HTR-8/SVneo (cell line): ENCODE data around the gene JMJD1C.
"Not testable (repeated sequence)": the region's sequence is repeated elsewhere in the genome, so short reads cannot be mapped to it uniquely, and the experiment has no call there.

Source experiments
- DNase-seq: peaks from one replicate; pipeline ENCODE4 v3.0.0; 2011; ENCODE audit warnings: low spot score, mixed read lengths; ENCODE audit not compliant: insufficient read length
- FAIRE-seq: peaks from 2 replicates; lab custom pipeline; 2011; peaks lifted over from hg19 to GRCh38; lab: Jason Lieb, UNC

The JMJD1C gene, protein sequence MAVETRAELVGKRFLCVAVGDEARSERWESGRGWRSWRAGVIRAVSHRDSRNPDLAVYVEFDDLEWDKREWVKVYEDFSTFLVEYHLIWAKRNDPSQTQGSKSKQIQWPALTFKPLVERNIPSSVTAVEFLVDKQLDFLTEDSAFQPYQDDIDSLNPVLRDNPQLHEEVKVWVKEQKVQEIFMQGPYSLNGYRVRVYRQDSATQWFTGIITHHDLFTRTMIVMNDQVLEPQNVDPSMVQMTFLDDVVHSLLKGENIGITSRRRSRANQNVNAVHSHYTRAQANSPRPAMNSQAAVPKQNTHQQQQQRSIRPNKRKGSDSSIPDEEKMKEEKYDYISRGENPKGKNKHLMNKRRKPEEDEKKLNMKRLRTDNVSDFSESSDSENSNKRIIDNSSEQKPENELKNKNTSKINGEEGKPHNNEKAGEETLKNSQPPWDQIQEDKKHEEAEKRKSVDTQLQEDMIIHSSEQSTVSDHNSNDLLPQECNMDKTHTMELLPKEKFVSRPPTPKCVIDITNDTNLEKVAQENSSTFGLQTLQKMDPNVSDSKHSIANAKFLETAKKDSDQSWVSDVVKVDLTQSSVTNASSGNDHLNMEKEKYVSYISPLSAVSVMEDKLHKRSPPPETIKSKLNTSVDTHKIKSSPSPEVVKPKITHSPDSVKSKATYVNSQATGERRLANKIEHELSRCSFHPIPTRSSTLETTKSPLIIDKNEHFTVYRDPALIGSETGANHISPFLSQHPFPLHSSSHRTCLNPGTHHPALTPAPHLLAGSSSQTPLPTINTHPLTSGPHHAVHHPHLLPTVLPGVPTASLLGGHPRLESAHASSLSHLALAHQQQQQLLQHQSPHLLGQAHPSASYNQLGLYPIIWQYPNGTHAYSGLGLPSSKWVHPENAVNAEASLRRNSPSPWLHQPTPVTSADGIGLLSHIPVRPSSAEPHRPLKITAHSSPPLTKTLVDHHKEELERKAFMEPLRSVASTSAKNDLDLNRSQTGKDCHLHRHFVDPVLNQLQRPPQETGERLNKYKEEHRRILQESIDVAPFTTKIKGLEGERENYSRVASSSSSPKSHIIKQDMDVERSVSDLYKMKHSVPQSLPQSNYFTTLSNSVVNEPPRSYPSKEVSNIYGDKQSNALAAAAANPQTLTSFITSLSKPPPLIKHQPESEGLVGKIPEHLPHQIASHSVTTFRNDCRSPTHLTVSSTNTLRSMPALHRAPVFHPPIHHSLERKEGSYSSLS (N-terminal part only)

DNA sequence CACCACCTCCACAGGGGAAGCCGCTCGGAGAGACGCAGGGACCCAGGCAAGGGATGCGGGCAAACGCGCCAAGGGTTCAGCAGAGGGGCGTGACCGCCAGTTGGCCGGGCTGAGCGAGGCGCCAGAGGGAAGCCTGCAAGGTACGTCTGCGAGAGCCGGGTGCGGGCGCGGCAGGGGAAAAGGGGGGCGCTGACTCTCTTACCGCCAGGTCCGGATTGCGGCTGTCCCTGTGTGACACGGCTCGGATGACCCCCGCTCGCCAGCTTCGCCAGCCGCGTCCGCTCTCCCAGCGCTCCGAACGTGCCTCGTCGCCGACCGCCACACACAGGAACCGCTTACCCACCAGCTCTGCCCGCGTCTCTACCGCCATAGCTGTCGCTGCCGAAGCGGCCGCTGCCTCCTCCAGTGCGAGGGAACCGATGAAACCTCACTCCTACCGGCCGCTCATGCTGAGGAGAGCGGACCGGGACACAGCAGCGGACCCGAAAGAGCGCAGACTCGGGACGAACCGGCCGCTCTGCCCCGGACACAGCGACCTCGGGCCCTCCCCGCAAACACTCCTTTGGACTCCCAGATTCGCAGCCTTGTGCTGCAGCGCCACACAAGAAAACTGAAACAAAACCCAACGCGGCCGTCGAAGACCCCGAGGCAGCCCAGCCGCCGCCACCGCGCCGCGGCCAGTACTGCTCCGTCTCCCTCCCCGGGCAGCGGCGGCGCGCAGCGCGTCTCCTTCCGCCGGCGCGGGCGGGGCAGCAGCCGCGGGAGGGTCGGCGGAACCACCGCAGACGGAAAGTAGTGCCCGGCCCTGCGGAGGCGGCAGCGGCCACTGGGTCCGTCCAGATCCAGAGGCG, at the start of gene JMJD1C:
JMJD1C (minus strand) TSS at position 685 of the 851 bp plus-strand sequence; CDS start at position 370, 315 bp downstream.
- FAIRE-seq (peak; percentile 86), DNase-seq (peak; percentile 71)

DNA sequence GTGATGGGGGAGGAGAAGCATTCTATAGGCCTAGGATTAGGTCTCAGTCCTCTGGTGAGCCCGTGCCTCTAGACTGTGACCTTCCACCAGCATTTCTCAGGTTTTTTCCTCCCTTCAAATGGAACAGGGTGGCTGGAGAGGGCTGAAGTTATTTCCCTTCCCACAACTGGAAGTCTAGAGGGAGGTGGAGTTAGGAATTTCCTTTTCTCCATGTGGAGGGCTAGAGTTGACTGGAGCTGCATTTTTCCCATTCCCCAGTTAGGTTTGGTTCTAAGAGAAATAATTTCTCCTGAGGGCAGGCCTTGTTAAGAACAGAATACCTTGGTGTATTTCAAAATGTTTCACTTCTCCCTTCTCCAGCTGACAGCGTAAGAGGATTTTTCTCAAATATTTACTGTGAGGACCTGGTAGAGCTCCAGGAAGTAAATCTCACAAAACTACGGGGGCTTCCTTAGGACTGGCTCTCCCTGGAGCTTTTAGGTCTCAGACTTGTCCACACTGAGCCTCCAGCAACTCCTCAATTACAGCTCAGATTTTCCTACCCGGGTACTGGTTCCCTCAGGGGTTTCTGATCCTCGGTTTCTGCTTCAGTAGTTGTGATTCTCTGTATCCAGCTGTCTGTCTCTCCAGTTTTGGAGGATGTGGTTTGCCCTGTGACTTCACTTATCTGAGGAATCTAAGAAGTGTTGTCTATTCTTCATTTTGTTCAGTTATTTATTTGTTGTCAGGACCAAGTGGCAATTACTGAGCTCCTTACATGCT, 49.4 kb upstream of the JMJD1C start:
- FAIRE-seq, result no peak
- DNase-seq, result peak; percentile 32

DNA sequence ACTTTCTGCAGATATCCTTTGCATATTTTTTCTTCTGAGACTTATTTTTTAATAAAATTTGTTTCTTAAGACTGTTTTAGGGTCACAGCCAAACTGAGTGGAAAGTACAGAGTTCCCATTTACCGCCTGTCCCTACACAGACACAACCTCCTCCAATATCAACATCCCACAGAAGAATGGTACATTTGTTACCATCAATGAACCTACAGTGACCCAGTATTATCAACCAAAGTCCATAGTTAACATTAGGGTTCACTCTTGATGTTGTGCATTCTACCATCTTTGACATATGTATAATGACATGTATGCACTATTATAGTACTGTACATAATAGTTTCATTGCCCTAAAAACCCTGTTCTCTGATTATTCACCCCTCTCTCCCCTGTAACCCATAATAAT, 40.8 kb upstream of the JMJD1C start:
- no peak for FAIRE-seq
- no peak for DNase-seq

DNA sequence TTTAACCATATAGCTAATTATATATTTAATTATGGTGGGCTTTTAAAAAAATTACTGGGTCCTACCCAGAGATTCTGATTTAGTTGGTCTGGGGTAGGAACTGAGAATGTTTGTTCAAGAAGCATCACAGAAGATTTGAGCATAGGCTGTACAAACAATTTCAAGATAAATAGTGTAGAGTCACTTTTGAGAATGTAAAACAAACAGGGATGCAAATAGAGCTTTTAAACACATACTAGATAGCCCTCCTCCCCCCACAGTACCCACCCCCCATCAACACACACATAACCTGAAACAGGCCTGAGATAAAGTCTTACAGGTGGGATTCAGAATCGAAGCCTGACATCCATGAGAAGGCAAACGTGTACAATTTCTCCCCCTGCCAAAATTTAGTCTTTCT, 39.8 kb upstream of the JMJD1C start:
- FAIRE-seq, result no peak
- no peak for DNase-seq

DNA sequence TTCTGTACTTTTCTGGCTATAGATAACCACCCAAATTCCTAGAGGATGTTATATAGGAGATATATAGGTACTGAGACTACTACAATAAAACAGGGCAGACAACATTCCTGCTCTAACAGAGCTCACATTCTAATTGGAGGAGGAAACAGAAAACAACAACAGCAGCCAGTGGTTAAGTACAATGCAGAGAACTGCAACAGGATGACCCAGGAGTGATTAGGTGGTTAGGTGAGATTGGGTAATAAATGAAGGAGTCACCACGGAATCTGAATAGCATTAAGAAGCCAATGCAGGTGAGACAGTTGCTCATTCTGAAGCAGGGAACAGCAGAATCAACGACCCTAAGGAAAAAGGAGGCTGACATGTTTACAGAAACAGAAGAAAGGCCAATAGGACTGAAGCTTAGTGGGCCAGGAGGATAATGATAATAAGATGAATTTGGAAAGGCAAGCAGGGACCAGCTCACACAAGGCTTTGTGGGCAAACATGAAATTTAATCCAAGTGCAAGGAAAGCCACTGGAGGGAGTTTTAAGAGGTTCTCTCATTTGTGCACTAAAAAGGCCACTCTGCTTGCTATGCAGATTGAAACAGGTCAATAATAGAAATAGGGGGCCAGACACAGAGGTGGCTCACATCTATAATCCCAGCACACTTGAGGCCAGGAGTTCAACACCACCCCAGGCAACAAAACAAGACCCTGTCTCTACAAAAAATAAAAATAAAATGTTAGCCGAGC, 38.5 kb upstream of the JMJD1C start:
- FAIRE-seq, result no peak
- no peak for DNase-seq

DNA sequence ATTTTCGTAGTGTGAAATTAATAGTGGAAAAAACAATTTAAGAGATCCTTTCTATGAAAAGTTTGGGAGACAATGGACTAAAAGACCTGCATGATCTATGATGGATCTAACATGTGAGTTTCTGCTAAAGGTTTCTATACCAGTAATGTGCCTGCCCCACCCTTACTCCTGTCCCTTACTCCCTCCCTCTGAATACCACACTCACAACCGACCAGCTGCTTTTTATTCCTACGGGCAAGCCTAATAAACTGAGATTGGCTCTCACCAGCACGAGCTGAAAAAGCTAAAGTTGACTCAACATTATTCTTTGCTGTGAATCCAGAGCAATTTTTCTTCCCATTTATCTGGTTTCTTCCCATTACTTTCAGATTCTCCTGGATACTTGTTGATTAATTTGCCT, 37.6 kb upstream of the JMJD1C start:
- DNase-seq (no peak), FAIRE-seq (no peak)

DNA sequence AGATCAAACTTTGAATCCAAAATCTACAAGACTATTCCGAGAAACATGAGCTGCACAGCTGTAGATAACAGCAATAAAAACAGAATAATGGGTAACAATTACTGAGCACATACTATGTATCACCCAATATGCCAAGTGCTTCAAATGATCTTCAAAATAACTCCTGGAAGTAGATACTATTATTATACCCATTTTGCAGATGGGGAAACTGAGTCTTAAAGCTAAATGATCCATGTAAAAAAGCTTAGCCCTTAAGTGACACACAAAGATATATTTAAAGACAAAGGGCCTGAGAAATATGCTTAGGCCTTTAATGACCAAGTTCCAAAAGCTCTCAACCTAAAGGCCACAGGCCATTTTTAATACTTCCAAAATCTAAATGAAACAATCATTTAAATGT, 37.1 kb upstream of the JMJD1C start:
- DNase-seq, result no peak
- FAIRE-seq, result no peak

DNA sequence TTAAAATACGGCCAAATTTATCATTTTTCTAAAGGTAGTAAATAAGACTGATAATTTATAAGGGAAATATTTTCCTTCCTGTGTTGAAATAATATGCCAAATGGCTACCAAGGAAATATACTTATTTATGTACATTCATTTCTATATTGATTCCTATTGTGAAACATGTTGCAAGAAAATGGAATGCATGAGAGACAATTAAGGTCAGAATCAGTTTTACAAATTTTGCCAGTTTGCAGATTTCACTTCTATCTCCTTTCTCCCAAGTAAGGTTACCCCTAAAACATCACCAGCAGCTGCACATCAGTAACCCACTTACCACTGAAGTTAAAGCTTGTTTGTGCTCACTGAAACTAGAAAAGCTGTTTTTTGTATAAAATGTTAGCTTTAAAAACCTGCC, 36.2 kb upstream of the JMJD1C start:
- DNase-seq, result no peak

DNA sequence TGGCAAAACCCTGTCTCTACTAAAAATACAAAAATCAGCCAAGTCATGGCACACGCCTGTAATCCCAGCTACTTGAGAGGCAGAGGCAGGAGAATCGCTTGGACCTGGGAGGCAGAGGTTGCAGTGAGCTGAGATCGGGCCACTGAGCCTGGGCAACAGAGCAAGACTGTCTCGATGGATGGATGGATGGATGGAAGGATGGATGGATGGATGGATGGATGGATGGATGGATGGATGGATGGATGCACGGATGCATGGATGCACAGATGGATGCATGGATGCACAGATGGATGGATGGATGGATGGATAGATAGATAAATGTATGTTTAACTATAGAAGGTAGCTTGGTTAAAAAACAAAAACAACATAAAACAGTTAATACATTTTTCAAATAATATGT, 34.8 kb upstream of the JMJD1C start:
- FAIRE-seq, DNase-seq: not testable (repeated sequence)

More for the DNA sequence above, 36.2 kb upstream of the JMJD1C start:
- FAIRE-seq, result no peak

DNA sequence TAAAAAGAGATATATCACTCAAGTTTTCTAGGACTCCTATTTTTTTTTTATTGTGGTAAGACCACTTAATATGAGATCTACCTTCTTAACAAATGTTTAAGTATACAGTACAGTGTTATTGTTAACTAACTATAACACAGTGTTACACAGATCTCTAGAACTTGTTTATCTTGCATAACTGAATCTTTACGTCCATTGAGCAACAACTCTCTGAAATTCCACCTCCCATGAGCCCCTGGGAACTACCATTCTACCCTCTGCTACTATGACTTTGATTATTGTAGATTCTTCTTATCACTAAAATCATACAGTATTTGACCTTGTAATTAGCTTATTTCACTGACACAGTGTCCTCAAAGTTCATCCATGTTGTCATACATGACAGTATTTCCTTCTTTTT, 32.9 kb upstream of the JMJD1C start:
- FAIRE-seq (no peak), DNase-seq (no peak)

DNA sequence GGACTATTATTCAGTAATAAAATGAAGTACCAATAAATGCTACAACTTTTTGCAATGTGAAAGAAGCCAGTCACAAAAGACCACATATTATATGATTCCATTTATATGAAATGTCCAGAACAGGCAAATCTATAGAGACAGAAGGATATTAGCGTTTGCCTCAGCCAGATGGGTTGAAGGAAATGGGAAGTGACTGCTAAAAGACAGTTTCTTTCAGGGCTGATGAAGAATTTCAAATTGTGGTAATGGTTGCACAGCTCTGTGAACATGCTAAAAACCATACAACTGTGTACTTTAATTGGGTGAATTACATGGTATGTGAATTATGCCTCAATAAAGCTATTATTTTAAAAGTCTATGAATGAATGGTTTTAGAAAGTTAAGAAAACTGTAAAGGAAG, 31.5 kb upstream of the JMJD1C start:
- DNase-seq (no peak), FAIRE-seq (no peak)

DNA sequence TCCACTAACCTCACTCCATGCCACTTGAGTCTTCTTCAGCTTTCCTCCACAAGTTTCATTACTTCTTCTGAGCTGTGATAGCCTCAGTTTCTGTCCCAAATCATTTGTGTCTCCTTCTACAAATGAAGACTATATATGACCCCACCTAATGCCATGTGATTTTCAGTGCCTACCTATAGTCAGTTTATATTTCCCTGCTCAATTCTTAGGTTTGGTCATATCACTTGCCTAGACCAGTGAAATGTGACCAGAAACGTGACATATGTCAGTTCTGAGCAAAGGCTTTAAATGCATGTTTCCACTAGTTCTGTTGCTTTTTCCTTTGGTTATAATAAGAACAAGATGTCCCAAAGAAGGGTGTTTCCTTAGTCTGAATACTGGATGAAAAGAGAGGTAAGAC, 30.8 kb upstream of the JMJD1C start:
- FAIRE-seq (no peak), DNase-seq (no peak)

DNA sequence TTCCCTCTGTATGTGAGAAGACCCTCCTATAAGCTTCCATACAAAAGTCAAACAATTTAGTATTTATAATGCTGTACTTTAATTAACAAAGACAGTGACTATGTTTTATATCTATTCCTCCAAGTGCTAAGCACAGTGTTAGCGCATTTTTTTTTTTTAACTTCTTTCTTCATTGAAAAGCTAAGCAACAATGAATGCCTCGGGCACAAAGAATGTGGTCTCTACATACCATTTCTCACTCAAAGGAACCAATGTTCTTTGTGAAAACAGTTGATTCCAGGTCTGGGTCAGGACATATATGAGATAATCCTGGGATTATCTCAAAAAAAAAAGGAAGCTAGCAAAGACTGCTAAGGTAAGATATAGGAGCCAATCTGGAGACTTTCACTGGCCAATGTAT, 29.2 kb upstream of the JMJD1C start:
- FAIRE-seq, result no peak
- no peak for DNase-seq

DNA sequence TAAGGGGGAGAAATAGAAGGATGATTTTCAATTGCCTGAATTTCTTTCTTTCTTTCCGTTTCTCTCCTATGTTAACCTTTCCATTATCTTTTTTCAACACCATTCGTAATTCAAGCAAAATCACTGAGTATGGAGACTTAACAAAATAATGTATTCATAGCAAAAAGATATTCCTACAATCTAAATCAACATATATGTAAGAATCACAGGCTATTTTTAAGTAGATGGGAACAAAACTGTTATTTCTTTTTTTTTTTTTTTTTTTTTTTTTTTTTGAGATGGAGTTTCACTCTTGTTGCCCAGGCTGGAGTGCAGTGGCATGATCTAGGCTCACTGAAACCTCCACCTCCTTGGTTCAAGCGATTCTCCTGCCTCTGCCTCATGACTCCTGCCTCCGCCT, 27.2 kb upstream of the JMJD1C start:
- no peak for FAIRE-seq
- DNase-seq, result no peak

DNA sequence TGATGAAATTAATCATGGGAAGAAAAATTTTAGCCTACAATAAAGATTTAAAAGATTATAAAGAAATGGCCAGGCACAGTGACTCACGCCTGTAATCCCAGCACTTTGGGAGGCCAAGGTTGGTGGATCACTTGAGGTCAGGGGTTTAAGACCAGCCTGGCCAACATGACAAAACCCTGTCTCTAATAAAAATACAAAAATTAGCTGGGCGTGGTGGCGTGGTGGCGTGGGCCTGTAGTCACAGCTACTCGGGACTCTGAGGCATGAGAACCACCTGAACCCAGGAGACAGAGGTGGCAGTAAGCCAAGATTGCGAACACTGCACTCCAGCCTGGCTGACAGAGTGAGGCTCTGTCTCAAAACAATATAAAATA, 26.5 kb upstream of the JMJD1C start:
- not testable (repeated sequence) for FAIRE-seq, DNase-seq

DNA sequence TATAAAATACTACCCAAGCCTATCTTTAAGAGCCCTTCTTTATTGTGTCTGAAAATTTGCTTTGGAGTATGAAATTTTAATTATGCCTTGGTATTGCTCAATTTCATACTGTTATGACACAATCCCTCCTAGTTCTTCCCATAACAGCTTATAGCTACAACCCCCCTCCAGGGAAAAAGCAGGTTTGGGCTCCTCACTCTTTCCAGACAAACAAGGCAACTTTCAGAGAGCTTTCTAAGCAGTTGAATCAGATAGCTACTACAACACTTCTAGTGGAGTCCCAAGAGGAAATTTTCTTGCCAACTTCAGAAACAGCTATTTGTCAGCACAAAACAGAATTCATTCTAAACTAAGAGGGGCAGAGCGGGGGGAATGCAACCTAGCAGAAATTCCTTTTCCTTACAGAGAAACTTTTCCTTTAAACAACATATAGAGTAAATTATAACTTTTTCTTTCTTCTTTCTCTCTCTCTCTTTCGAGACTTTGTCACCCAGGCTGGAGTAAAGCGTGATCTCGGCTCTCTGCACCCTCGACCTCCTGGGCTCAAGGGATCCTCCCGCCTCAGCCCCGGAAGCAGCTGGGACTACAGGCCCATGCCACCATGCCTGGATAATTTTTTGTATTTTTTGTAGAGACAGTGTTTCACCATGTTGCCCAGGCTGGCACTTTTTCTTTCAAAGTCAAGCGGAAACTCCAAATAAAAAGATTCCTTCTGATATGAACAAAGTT, 26.0 kb upstream of the JMJD1C start:
- FAIRE-seq (no peak), DNase-seq (peak; percentile 50)

DNA sequence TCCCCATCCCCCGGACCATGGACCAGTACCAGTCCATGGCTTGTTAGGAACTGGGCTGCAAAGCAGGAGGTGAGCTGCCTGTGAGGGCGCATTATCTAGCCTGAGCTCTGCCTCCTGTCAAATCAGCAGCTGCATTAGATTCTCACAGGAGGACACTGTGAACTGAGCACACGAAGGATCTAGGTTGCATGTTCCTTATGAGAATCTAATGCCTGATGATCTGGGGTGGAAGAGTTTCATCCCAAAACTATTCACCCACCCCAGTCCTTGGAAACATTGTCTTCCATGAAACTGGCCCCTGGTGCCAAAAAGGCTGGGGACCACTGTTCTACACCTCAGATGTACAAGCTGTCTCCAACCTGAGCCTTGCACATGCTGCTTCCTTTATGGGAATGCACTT, 24.1 kb upstream of the JMJD1C start:
- DNase-seq, result no peak
- FAIRE-seq, result no peak

DNA sequence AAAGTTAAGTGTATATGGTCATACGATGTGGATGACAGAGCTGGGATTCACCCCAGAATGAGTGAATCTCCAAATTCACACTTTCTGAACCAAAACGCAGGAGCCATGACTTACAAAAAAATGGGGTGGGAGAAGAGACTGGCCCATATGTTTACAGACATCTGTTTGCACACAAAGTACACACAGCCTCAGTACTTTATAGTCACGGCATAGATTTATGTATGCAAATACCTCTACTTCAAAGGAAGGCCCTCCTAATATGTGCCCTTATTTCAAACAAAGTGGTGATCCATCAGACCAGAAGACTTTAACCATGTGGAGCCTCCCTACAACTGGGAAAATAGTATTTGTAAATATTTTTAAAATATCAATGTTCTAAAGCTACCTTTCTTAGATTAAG, 22.2 kb upstream of the JMJD1C start:
- no peak for FAIRE-seq
- DNase-seq, result no peak
